ENCODE measurements around the gene CTTN. TPM values are rescaled to one million over a fixed set of nuclear protein-coding genes. Genes with fewer than 3 reads are reported as not detected.
"Not testable (repeated sequence)": the region's sequence is repeated elsewhere in the genome, so short reads cannot be mapped to it uniquely, and the experiment has no call there.

Gene CTTN
- total RNA-seq, 1 donor from 2014 or later = 219 TPM

DNA sequence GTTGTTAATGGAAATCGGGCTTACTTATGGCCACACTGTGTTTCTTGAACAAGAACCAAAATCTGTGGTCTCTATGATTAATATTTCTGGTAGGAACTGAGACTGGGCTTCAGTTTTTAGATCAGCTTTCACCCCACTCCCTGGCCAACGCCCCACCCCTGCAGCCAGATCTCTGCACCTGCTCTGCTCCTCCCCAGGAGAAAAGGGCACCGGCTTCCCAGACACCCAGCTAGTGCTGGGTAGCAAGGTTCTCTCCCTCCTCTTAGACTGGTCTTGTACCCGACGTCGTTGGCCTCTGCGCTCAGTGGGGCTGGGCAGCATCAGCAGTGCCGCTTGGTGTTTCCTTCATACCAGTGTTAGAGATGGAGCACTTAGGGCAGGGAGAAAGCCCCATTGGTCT, 17.0 kb upstream of the CTTN start:
- DNase-seq (ENCODE audit: low read depth in 2 of 2) = no peak

DNA sequence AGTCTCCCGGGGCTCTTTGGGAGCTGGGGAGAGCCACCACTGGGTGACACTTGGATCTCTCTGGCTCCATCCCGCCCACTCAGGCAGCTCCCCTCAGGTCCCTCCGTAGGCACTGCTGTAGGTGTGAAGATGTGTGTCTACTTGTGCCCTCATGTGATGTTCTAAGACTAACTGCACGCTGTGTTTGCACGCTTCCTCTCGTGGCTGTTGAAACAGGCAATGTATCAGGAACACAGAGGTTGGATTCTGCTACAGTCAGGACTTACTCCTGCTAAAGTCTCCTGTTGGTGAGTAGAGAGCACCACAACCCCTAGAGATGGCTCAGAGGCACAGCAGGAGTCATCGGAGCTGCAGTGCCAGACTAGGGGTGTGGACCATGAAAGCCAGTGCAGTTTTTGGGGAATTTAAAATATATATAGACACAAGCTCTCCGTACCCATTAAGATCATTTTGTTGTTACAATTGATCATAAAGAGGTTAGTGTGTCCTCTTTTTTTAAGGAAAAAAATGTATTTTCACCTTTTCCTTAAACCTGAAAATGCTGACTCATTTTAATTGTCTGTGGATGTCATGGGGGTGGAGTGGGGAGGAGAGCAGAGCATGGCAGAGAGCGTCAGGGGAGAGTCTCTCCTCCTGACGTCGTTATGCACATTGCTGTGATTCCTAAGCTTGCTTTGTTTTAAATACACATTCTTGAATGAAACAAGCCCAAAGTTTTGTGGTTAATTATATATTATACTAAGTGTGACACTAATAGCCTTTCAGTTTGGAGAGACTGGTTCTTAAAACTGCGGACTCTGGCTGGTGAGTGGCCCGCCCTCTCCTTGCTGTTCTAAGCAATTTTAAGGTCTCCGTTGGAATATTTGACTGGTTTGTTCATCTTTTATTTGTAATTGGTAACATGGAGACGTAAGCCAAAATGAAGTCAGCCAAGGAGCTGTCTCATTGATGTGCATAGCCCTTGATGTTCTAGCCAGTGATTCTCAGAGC, 16.2 kb upstream of the CTTN start:
- no peak for DNase-seq (ENCODE audit: low read depth in 2 of 2)

DNA sequence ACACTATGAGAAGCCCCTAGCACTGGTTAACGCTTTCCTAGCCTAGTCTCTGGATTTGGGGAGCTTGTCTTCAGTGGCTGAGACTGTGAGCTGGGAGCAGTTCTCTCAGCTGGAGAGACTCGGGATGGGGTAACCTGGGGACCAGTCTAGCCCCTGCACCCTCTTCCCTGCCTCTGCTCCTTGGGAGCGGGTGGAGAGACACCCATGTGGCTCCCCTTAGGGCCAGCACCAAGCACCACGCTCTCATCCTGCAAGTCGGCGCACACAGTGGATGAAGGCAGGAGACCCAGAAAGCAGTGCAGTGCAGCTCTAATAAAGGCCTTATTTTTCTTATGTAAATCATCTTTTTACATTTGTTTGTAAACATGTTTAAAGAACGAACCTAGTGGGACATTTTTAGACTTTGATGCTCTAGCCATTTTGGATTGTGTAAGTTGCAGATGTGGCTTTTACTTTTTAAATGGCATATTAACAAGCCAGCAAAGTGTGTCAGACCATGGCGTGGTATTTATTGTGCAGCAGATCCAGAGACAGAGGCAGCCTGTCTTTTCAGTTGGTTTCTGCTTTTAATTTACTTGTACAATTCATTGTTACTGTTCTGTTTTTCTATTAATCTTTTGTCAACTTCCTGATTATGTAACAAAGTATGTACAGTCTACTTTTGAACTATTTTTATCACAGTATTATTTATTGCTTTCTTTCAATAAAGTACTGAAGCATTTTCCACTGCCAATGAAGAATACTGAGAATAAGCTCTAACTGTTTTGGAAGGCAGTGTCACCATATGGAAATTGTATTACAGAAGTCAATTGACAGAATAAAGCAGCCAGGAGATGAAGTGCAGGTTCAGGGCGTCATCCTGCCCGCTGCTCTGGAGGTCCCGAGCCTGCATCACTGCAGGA, 14.4 kb upstream of the CTTN start:
- DNase-seq (ENCODE audit: low read depth in 2 of 2) = no peak

DNA sequence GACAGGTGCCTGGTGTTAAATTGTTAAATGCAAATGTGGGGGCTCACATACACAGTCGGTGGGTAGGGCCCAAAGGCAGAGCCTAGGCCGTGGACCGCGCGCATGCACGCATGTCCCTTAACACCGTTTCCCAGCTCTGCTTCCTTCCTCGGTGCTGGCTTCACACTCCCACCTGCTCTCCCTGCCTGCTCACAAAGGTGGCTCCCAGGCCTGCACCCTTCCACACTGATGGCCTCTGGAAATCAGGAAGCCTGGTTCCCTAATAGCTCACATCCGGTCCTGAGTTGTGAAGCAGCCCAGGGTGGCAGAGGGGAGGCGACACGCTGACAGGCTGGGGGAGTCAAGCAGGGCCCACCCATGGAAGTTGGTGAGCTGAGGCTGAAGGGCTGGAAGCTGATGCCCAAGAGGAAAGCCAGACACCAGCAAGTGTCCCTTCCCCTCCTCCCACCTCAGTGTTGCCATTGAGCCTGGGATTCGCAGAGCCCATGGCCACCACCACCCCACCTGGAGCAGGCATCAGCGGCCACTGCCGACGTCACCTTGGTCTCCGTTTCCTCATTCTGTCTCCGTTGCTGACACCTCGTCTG, 13.7 kb upstream of the CTTN start:
- no peak for DNase-seq (ENCODE audit: low read depth in 2 of 2)

DNA sequence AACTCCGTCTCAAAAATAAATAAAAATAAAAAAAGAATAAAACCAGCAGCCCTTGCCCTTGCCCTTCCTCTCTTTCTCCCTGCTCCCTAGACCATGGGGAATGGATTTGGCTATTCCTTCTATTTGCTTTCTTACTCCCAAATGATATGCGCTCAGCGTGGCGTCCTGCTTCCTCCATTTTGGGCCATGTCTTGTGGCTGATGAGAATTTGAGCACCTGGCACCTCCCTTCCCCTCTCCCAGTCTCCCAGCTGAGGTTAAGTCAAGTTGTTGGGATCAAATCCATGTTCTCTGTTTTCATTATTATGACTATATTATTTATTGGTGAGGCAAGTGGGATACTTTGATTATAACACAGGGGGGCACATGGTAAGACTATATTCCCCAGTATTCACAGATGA, 10.8 kb upstream of the CTTN start:
- no peak for DNase-seq (ENCODE audit: low read depth in 2 of 2)

DNA sequence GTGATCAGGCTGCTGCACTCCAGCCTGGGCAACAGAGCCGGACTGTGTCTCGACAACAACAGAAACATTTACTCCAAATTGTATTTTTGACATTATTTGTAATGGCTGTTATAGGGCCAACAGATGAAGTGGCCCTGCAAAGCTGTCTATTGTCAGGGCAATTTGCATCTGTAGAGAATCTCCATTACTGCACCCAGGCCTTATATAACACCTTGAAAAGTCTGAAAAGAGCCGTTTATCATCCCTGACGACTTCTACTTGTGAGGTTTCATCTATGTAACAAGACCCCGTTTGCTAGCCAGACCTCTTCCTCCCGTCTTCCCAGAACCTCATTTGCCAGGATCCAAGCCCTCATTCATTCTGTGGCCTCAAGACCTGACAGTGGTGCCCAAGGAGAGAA, 9.1 kb upstream of the CTTN start:
- DNase-seq (ENCODE audit: low read depth in 2 of 2) = no peak

DNA sequence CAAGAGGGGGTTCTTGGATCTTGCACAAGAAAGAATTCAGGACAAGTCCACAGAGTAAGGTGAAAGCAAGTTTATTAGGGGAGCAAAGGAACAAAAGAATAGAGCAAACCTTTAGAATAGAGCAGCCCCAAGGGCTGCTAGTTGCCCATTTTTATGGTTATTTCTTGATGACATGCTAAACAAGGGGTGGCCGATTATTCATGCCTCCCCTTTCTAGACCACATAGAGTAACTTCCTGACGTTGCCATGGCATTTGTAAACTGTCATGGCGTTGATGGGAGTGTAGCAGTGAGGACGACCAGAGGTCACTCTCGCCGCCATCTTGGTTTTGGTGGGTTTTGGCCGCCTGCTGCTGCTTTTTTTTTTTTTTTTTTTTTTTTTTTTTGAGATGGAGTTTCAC, 7.4 kb upstream of the CTTN start:
- DNase-seq (ENCODE audit: low read depth in 2 of 2) = not testable (repeated sequence)

DNA sequence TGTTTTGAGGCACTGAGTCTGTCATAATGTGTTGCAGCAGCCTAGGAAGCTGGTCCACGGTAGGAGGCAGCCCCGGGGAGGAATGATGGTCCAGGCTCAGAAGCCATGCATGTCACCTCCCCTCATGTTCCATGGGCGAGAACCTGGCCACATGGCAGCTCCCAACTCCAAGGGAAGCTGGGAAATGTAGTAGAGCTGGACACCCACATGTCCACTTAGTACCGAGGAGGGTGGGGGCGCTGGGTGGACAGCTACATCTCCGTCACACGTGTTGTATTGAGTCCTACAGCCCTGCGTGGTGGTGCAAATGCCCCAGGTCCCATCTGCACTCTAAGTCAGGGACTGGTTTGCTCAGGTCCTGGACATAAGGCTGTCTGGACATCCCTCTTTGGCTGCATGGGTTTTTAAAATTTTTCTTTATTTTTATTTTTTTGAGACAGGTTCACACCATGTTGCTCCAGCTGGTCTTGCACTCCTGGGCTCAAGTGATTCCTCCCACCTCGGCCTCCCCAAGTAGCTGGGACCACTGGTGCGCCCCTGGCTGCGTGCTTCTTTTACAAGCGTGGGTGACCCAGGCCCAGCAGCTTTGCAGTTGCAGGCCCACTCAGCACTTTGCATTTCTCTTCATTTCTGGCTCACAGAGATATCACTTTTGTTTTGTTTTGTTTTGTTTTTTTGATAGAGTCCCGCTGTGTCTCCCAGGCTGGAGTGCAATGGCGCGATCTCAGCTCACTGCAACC, 3.9 kb upstream of the CTTN start:
- DNase-seq (ENCODE audit: low read depth in 2 of 2) = no peak

DNA sequence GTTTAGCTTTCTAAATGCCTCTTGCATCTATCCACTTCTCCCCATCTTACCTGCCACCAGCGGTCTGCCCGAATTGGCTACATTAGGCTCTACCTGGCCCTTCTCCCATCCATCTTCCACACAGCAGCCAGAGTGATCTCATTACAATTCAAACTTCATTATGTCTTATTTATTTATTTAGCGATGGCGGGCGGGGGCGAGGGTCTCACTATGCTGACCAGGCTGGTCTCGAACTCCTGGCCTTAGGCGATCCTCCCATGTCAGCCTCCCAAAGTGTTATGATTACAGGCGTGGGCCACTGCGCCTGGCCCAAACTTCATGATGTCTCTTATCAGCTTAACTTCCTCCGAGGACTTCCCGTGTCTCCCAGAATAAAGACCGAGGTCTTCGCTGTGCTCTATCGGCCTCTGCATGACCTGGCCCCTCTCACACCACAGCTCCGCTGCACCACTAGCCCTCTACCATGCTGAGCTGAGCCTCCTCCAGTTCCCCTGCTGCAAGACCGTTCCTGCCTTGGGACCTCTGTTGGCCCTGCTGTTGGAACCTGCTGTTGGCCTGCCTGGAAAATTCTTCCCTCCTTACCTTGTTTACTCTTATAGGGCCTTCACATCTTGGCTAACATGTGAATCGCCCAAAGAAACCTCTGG, 870 bp upstream of the CTTN start:
- peak in 1 of 2 donors; percentile 27 for DNase-seq (ENCODE audit: low read depth in 2 of 2)

DNA sequence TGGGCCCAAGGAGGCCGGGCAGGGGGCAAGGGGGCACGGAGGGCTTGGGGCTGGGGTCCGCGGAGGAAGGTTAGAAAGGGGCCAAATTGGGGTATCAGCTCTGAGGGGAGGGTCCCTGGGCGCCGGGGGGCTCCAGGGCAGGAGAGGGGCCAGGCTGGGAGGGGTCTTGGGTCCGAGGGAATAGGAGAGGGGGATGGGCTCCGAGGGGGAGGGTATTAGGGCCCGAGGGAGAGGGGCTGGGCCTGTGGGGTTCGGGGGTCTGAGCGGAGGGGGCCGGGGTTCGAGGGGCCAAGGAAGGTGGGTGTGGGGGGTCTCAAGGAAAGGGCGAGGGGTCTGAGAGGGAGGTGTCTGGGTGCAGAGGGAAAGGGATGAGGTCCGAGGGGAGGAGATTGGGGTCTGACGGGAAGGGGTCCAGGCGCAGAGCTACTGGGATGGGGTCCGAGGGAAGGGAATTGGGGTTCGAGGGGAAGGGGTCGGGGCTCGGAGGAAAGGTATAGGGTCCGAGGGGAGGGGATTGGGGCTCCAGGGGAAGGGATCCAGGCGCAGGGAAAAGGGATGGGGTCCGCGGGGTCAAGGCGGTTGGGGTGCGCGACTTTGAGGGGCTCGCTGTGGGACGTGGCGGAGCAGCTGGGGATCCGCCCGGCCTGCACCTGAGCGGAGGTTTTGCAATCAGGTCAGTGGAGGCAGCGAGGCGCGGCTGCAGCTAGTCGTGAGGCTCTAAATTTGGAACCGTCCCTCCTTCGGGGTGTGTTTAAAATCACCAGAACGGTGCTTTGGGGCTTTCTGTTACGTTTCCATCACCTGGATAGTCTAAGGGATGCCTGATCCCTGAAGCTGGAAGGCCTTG, 728 bp downstream of the CTTN start:
- no peak for DNase-seq (ENCODE audit: low read depth in 2 of 2)

DNA sequence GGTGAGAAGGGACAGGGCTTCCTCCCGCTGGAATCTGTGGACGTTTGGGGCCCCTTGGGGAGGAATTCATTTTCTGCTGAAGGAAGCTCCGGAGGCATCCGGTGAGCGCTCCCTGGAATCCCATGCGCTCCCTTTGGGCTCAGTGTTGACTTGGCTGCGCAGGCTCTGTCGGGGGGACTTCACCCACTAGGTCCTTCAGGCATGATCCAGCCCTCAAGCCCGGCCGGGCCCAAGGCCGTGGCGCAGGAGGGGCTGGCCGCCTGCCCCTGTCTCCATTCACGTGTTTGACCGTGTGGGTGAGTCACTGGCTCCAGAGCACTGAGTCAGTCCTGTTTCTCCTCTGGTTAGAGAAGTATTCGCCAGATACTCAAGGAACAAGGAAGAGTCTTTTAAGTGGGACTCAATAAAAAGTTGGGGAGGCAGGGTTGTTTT, 1.4 kb downstream of the CTTN start:
- peak; percentile 57 to 94 for DNase-seq (ENCODE audit: low read depth in 2 of 2)

DNA sequence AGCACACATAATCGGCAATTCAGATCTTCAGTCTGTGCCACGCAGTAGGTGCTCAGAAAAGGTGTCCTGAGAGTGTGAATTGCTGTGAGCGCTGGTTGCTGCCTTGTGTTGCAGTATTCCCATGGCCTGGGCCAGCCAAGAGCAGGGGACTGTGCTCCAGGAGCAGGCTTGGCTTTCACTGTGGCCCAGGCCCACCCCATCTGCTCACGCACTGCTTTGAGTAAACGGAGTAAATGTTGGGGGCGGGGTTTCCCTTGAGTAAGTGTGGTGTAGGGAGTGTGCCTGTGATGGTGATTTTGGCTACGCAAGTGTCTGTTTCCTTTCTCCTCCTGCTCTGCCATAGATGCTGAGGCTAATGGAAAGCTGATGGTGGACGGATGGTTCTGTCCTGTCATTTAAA, 2.3 kb downstream of the CTTN start:
- DNase-seq (ENCODE audit: low read depth in 2 of 2) = no peak

DNA sequence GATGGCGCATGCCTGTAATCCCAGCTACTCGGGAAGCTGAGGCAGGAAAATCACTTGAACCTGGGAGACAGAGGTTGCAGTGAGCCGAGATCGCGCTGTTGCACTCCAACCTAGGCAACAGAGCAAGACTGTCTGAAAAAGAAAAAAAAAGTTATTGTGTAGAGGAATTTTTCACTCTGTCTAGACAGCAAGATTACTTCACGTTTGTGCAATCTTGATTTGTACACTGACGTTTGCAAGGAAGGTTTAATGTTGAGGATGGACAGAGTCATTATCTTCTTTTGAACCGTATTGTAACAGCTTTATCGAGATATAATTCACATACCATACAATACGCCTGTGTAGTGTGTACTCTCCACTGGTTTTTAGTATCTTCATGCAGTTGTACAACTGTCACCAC, 3.7 kb downstream of the CTTN start:
- DNase-seq (ENCODE audit: low read depth in 2 of 2) = no peak

DNA sequence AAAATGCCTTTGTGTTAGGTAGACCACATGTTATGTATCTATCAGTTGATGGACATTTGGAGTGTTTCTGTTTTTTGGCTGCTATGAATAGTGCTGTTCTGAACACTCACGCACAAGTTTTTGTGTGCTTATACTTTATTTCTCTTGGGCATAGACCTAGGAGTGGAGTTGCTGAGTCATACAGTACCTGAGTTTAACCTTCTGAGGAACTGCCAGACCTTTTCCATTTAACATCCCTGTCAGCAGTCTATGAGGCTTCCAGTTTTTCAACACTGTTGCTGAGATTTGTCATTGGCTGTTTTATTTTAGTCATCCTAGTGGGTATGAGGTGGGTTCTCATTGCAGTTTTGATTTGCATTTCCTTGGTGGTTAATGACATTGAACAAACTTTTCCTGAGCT, 4.4 kb downstream of the CTTN start:
- DNase-seq (ENCODE audit: low read depth in 2 of 2) = no peak

DNA sequence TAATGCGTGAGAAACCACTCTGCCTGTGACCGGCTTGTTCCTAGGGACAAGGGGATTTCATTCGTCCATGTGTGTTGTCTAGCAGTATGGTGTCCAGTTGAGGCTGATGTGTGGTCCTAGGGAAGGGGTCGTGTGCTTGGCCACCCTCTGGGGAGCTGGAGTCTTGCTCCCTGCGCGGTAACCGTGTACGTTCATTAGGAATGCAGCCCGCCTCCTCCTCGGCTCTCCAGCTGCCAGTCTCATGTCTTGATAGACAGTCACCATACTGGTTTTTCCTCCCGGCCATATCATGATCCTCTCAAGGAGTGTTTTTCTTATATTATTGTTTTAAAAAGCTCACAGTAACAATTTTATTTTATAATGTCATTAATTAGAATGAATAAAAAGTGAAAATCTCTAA, 5.9 kb downstream of the CTTN start:
- DNase-seq (ENCODE audit: low read depth in 2 of 2) = no peak

DNA sequence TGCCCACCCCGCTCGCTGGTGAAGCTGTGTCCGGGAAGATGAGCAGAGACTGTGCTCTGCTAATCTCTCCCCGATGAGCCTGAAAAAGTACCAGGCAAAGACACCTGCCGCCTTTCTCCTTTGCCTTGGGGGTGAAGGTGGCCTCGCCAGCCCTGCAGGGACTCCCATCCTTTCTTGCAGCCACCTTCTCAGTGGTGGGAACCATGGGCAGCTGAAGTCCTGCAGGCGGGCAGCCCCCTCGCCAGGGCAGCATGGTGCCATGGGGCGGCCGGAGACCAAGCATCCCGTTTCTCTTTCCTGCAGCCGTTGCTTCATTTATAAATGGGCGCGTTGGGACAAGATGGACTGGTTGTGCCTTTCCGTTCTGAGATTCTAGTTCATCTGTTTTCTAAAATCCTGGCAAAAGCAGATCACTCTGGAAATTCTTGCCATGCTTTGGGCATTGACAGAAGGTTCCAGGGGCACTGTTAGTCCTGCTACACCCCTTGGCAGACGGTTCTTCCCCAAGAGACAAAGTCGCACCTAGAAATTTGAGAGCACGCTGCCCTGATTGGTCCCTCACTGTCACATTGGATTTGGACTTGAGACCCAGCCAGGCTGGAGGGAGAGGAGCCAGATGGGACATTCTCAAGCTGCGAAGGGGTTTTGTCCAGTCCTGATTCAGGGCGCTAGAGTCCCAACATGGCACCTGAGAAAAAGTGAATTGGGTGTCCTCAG, 7.5 kb downstream of the CTTN start:
- no peak for DNase-seq (ENCODE audit: low read depth in 2 of 2)

DNA sequence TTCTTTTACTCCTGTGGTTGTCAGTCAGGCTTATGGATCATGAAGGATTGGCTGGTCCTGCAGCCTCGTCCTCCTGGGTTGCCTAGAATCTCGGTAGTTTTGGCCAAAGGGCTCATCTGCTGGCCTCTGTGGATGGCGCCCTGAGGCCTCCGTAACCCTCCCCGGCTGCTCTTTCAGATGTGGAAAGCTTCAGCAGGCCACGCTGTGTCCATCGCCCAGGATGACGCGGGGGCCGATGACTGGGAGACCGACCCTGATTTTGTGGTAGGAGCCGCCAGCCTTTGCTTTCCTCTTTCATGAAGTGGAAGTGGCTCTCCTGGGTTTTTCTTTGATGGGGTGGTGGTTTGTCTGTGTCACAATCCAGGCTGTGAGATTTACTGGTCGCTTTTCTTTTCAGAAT, 8.8 kb downstream of the CTTN start:
- no peak for DNase-seq (ENCODE audit: low read depth in 2 of 2)

DNA sequence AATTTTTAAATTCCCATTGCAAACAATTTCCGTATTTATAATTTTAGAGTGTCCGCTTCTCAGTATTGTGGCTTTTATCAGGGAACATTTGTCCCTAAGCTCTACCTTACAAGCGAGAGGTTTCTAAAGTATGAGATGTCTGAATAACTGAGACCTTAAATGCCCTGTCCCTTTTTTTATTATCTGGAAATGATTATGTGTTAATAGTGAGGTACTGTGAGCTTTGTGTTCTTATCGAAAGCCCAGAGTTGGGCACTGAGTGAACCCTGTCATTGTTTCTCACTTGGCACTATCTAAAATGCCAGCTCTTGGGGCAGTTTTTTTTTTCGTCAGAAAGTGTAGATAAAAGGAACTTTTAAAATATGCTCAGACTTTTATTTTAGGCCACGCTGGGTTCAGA, 9.5 kb downstream of the CTTN start:
- DNase-seq (ENCODE audit: low read depth in 2 of 2) = no peak

DNA sequence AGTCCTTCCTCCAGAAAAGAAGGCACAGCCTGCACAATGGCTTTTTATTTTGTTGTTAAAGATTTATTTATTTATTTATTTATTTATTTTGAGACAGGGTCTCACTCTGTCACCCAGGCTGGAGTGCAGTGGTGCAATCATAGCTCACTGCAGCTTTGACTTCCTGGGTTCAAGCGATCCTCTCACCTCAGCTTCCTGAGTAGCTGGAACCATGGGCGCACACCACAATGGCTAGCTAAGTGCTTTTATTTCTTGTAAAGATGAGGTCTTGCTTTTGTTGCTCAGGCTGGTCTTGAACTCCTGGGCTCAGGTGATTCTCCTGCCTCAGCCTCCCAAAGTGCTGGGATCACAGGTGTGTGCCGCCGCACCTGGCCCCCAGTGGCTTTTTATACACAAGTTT, 10.0 kb downstream of the CTTN start:
- not testable (repeated sequence) for DNase-seq (ENCODE audit: low read depth in 2 of 2)
